ENCODE results near the gene IL1RL2.

Gene IL1RL2

DNA sequence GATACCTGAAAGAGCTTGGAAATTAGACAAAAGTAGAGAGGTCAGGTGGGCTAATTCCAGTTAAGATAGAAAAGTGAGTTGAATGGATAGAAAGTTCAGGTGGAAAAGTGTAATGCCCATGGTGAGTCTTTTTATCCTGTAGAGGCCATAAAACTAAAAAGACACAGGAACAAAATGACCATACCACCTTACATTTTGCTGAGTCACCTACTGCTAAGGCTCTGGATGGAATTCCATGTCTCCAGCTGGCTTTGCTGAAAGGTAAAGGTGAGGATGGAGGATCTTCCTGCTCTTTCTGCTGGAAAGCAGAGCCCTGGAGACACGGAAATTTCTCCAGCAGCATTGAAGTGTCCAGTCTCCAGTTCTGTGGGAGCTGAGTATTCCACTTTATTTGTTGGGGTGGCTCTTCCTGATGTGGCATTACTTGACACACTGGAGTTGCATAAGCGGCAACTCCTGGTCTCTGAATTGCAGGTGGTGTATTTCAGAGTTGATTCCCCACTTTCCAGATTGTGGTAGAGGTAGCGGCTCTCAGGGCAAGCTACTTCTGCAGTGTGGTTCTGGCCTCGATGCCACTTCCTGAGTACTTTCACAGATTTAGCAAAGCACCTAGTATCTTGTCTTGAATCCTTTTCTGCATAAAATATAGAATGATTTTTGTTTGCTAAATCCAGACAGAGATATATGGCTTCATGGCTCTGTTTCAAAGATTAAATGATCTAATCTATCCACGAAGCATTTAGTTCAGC, 10.7 kb downstream of the IL1RL2 start:
- DNase-seq = no peak

DNA sequence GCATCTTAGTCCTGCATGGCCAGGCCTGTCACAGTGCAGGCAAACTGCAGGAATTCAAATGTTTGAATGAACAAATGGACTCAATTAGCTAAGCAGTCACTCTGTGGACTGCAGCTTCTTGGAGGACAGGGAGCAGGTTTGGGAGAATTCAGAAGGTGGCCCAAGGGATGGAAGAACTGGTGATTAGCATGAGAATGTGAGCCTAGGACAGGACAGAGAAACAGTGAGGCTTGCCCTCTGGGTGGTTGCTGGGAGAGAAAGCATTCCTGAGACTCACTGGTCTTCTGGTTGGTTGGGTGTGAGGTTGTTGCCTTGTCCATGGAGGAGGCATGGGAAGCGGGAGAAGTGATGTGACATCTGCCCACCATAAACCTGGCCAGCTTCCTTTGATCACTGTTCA, 13.7 kb downstream of the IL1RL2 start:
- DNase-seq = no peak

GRCh38 chr2:102204638-102205037, 17.8 kb downstream of the IL1RL2 start:
- no peak for DNase-seq

DNA sequence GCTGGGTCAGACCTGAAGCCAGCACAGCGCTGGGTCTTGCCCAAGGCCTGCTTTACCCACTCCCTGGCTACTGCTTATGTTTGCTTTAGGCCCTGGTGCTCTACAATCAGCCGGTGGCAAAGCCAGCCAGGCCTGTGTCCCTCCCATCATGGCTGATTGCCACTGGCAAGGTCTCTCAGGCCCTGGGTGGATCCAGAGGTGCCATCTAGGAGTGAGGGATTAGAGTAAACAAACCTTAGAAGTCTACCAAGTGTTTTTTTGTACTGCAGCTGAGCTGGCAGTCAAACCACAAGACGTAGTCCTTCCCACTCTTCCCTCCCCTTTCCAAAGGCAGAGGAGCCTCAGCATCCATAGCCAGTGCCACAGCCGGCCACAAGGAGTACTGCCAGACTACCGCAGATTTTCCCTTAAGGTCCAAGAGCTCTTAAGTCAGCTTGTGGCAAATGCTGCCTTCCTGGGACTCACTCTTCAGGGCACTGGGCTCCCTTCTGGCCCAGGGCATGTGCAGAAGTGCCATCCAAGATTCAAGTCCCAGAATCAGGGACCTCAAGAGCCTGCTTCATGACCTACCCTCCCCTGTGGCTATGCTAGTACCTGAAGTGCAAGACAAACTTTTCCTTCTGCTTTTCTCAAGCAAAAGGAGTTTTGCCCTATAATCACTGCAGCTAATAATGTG, 20.0 kb downstream of the IL1RL2 start:
- no peak for DNase-seq

GRCh38 chr2:102208774-102209173, 22.0 kb downstream of the IL1RL2 start:
- DNase-seq = no peak

DNA sequence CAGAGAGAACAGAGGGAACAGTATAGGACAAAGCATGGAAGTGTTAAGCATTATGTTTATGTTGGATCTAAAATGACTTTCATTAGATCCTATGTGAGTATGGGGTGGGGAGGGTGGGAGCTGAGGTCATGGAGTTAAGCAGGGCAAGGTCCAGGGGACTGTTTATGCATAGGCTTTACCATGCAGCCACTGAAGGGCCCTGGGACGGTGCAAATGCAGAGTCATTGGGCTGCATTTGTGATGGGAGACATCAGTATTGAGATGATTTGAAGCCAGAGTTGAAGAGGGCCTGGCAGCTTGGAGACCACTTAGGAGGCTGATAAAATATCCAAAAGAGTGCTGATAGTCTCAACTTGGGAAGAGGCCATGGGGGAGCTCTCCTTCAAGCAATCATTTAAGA, 22.7 kb downstream of the IL1RL2 start:
- no peak for DNase-seq

GRCh38 chr2:102217032-102217431, 30.2 kb downstream of the IL1RL2 start:
- no peak for DNase-seq

GRCh38 chr2:102224824-102225739, 38.3 kb downstream of the IL1RL2 start:
- no peak for DNase-seq

DNA sequence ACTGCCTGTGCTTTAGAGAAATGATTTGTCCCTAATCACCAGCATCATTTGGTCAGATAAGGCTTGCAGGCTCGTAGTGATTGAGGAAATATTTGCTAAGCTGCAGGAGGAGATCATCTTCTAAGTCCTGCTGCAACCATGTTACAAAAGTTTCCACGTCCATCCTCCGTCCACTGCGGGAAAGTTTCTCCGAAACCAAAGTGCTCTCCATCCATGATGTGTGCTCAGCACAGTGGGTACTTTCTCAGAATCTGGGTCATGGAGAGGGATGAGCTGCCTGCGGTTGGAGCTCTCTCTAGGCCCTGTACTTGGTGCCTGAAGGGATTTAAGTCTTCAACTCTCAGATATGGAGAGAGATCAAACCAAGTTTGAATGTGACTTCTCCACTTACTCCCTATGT, 39.3 kb downstream of the IL1RL2 start:
- no peak for DNase-seq

DNA sequence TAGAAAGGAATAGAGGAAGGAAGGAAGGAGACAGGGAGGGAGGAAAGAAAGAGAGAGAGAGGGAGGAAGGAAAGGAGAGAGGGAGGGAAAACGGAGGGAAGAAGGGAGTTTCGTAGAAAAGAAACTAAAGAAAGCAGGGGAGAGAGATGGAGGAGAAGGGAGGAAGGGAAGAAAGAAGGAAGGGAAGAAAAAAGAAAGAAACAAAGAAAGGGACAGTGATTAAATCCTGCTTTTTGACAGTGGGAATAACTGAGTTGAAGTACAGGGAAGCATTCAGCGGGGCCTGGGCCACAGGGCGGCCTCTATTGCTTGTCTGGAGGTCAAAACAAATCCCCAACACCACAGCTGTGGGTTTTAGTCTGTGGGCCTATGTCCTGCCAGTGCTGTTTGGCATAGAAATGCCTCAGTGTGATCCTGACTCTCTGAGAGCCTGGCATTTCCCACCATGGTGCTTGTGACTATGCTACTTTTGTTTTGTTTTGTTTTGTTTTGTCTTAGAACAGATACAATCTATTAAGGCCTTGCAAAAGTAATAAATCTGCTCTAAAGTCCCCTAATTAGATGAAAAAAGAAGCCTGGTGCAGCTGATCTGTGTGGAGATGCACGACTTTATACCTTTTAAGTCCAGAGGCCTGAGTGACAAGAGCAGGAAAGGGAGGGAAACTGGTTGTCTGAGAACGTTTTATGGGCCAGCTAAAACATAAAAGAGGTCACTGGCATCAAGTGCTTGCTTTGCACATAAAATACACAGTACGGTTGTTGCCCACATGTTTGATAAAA, 40.0 kb downstream of the IL1RL2 start:
- DNase-seq = peak; percentile 8

GRCh38 chr2:102229141-102229769, 42.4 kb downstream of the IL1RL2 start:
- no peak for DNase-seq

GRCh38 chr2:102230410-102230909, 43.6 kb downstream of the IL1RL2 start:
- DNase-seq = no peak

DNA sequence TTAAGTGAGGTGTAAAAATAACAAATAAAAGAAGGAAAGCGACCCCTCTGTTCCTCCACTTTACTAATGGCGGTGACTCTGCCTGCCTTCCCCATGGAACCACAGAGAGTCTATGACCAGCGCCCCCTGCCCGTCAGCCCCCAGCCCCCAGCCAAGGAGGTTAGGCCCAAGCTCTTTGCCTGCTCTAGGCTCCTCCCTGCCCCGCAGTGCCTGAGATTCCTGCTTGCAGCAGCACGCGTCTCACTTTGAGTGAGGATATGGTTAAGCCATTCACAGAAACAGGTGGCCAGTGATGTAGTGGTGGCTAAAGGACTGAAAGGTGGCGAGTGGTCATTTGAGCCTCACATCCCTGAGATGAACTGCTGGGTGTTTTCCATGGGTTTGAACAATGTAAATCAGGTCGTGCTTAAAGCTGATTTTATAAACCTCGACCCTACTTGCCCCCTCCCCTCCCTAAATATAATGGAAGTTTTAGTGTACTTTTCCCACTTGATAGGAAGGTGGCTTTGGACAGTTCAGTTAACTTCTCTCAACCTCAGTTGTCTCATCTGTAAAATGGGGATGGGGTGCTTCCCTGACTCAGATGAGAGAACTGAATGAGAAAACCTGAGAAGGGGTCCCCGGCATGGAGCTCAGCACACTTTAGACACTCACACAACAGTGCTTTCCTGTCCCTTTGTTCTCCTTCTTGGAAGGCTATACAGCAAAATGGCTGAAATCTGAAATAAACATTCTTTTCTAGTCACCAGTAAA, 46.5 kb downstream of the IL1RL2 start:
- DNase-seq = no peak

DNA sequence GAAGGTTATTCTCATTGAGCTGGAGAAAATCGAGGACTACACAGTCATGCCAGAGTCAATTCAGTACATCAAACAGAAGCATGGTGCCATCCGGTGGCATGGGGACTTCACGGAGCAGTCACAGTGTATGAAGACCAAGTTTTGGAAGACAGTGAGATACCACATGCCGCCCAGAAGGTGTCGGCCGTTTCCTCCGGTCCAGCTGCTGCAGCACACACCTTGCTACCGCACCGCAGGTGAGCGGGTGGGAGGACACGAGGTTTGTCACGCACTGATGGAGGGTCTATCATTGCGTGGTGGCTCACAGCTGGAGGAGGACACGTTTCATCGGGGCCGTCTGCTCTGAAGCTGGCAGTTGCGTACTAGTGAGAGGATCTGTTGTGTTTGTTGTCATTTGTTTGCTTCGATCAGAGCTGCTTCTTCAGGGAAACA, 48.2 kb downstream of the IL1RL2 start:
- DNase-seq = no peak

GRCh38 chr2:102235491-102235890, 48.7 kb downstream of the IL1RL2 start:
- no peak for DNase-seq

DNA sequence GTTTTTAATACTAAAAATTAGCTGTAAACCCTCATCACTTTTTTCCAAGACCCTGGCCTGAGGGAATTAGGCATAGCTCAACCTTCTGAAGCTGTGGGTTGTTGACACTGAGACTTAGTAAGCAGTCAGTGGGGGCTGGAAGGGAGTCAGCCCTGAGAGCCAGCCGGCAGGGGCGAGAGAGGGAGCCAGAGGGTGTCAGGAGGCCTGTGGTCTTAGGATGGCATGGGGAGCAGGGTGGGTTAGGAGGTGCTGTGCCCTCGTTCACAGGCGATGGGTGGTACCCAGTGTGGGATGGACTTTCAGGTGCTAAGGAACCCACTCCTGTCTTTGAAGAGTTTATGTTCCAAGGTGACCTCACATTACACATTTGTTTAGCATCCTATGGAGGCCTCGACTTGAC, 49.3 kb downstream of the IL1RL2 start:
- no peak for DNase-seq

GRCh38 chr2:102237176-102237575, 50.4 kb downstream of the IL1RL2 start:
- DNase-seq = no peak

GRCh38 chr2:102238039-102238756, 51.4 kb downstream of the IL1RL2 start:
- DNase-seq = no peak

DNA sequence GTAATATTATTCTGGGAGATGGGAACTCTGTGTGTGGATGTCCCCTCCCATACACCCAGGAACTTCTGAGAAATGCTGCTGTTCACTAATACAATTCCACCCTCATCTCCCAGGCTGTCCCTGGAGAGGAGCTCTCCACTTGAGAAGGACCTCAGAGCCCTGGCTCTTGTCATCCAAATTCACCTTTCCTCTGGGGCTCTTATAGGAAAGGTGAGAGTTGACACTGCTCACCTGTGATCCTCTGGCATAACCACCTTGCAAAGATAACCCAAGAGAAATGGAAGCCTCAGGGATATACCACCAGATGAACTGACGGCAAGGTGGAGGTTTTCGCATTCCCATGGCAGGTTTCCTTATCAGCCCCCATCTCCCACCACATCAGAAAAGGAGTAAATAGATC, 52.0 kb downstream of the IL1RL2 start:
- no peak for DNase-seq

DNA sequence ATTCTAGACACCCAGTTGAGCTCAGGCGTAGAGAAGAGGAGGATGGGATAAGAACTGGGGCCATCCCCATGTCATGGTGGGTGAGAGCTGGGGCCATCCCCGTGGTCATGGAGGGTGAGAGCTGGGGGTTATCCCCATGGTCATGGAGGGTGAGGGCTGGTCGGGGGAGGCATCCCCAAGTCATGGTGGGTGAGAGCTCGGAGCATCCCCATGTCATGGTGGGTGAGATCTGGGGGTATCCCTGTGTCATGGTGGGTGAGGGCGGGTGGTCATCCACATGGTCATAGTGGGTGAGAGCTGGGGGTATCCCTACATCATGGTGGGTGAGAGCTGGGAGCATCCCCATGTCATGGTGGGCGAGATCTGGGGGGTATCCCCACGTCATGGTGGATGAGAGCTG, 52.5 kb downstream of the IL1RL2 start:
- no peak for DNase-seq

All from NCI-H345 (cell line).